Astrocyte of the spinal cord (primary cell): ENCODE results near the gene SWAP70.

Source experiments
- DNase-seq: peaks from one replicate; pipeline ENCODE4 v3.0.0; 2011; ENCODE audit warnings: low read depth, low spot score
- H3K4me3 ChIP-seq: 2 replicates; pipeline ENCODE4 v1.5.1; 2011; ENCODE audit warnings: low read depth, mild to moderate bottlenecking, low read length, moderate library complexity
- in situ Hi-C: cut with HindIII; loops from 2 replicates; pipeline ENCODE4 v1.10.0; 2017; ENCODE audit warnings: low sequenced_read_pairs
- TF ChIP-seq, protein P1 (sequence below): IDR thresholded peaks from 2 replicates; pipeline ENCODE4 v1.5.1; 2012; ENCODE audit warnings: low read depth, mild to moderate bottlenecking, low read length, inconsistent platforms

The SWAP70 gene

DNA sequence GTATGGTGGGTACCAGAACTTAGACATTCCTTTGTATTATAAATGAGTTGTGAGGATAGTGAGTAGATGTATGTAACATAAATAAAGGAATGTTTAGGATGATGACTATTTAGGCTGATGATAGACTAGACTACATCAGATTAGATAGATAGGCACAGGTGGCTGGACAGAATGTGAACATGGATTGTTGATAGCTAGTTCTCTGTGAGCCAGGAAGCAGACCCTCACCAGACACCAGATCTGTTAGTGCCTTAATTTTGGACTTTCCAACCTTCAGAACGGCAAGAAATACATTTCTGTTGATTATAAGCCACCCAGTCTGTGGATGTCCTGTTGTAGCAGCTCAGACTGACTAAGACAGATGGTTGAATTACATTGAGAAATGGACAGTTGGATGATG lies 99.4 kb downstream of the SWAP70 start:
- no peak for DNase-seq
- TF ChIP-seq, protein P1, sequence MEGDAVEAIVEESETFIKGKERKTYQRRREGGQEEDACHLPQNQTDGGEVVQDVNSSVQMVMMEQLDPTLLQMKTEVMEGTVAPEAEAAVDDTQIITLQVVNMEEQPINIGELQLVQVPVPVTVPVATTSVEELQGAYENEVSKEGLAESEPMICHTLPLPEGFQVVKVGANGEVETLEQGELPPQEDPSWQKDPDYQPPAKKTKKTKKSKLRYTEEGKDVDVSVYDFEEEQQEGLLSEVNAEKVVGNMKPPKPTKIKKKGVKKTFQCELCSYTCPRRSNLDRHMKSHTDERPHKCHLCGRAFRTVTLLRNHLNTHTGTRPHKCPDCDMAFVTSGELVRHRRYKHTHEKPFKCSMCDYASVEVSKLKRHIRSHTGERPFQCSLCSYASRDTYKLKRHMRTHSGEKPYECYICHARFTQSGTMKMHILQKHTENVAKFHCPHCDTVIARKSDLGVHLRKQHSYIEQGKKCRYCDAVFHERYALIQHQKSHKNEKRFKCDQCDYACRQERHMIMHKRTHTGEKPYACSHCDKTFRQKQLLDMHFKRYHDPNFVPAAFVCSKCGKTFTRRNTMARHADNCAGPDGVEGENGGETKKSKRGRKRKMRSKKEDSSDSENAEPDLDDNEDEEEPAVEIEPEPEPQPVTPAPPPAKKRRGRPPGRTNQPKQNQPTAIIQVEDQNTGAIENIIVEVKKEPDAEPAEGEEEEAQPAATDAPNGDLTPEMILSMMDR: no peak

DNA sequence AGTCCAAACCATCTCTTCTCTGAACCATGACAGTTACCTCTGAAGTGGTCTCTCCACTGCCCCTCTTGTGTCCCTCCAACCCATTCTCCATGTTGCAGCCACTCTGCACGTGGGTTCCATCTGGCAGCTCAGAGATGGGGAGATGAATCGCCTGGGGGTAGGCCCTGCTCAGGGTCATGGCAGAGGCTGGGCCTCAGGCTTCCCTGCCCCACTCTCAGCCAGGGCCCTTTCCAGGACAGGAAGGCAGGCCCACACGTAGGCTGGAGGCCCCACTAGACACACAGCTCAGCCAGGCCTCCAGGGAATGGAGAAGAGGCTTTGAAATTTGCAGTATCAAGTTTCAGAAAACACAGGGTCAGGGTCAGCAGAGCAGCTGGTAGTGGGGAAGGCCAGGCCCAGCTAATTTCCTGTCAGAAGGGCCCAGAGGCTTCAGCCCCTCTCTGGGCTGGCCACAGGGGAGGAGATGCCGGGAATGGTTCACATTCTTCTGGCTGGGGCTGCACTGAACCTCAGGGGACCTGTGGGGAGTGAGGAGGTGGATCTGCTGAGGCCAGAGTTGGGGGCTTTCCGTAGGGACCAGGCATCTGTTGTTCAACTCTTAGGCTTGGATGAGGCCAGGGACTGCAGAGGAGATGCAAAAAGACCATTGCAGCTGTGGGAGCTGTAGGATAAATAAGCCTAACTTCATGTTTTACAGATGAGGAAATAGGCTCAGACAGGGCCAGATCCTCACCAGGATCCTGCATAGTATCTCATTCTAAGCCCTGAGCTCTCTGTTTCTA lies 101.6 kb downstream of the SWAP70 start:
- peak; percentile 95 for DNase-seq
- H3K4me3 ChIP-seq: no peak overlapping the region
- TF ChIP-seq, protein P1: no peak
- in situ Hi-C loops: no loop called here

More for the DNA sequence above, 99.4 kb downstream of the SWAP70 start:
- in situ Hi-C loops: no loop called here
- no peak overlapping the region for H3K4me3 ChIP-seq

DNA sequence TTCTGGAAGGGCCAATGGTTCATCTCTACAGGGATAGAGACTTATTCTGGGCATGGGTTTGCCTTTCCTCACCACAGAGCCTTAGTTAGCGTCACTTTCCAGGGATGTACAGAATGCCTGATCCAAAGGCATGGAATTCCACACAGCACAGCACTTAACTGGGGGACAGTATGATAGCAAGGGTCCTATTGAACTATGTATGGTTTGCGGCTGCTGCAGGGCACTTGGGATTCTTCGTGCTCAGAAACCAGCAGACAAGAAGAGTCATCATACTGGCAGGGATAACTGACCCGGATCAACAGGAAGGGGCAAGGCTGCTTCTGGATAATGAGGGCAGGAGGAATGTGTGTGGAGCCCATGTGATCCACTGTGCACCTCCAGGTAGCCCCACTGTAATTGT lies 105.7 kb downstream of the SWAP70 start:
- no peak overlapping the region for H3K4me3 ChIP-seq
- no peak for DNase-seq
- in situ Hi-C loops: no loop called here
- TF ChIP-seq, protein P1: no peak

DNA sequence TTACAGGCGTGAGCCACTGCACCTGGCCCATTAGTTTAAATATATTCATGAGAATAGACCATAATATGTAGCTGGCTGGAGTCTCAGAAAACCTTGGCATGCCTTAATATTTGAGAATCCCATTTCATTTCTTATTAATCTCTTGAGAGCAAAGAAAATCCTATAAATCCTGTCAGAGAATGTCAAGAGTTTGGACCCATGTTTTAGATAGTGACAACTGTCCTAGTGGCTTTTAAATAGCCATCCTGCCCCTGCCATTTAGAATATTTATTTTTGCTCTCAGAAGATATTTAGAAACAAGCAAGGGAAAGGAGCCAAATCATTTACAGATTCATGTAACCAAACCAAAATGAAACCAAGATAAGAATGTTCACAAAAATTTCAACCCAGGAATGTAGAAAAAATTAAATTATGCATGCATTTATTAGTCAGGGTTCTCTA lies 107.2 kb downstream of the SWAP70 start:
- TF ChIP-seq, protein P1: no peak
- in situ Hi-C loops: no loop called here
- DNase-seq: no peak
- no peak overlapping the region for H3K4me3 ChIP-seq

DNA sequence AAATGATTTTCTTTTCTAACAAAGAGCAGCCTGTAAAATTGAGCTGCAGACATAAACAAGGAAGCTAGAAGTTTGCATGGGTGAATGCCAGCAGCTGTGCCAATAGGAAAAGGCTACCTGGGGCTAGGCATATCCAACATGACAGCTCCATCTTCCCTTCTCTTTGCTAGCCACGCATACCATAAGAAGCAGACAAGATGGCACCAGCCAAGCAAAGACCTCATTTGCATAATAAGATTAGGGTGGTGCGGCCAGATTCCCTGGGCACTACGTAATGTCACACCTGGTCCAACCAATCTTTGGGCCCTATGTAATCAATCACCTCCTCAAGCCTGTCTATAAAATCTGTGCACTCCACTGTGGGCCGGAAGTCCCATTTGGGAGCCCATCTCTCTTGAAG lies 108.3 kb downstream of the SWAP70 start:
- no peak overlapping the region for H3K4me3 ChIP-seq
- DNase-seq: no peak
- TF ChIP-seq, protein P1: no peak
- in situ Hi-C loops: no loop called here

DNA sequence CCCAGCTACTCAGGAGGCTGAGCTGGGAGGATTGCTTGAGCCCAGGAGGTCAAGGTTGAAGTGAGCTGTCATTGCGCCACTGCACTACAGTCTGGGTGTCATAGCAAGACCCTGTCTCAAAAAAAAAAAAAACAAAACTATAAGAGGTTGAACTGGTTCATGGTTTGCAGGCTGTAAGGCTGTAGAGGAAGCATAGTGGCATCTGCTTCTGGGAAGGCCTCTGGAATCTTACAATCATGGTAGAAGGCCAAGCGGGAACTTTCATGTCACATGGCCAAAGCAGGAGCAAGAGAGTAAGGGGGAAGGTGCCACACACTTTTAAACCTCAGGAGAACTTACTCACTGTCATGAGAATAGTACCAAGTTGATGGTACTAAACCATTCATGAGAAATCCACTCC lies 109.6 kb downstream of the SWAP70 start:
- TF ChIP-seq, protein P1: no peak
- no peak for DNase-seq
- in situ Hi-C loops: no loop called here

More for the DNA sequence above, 109.6 kb downstream of the SWAP70 start:
- no peak overlapping the region for H3K4me3 ChIP-seq
